ENCODE results near the gene KLHL26. TPM values are rescaled to one million over a fixed set of nuclear protein-coding genes. Genes with fewer than 3 reads are reported as not detected.

KLHL26 gene
- total and polyA plus RNA-seq, 8 donors: 4.3 to 10.4 (median 6.2) TPM

- H3K9me3 ChIP-seq: no peaks in the 10 kb centered on the region
- H3K27ac ChIP-seq: no peak overlapping the region
- intact Hi-C loops (cut with DNase I): no loop called here
- no peak for DNase-seq
- no peak for TF ChIP-seq CTCF (IDR thresholded peaks at IDR 0.05)
- peaks cover 7 to 27% of the 10 kb centered on the region in 2 donors for H3K4me1 ChIP-seq
- no peaks in the 10 kb centered on the region for H3K27me3 ChIP-seq
- ATAC-seq: no peak
- H3K4me3 ChIP-seq: peak overlapping the region in 1 of 2 donors; percentile 52
- no peaks in the 10 kb centered on the region for H3K36me3 ChIP-seq
These were observed 47.8 kb downstream of the KLHL26 start for GRCh38 chr19:18684642-18684993.

- Histone ChIP-seq H3K36me3 (no peaks in the 10 kb centered on the region), H3K27me3 (no peaks in the 10 kb centered on the region), H3K27ac (no peak overlapping the region), H3K4me3 (no peak overlapping the region), H3K9me3 (no peaks in the 10 kb centered on the region), H3K4me1 (peaks cover 7 to 27% of the 10 kb centered on the region in 2 donors)
- intact Hi-C loops (cut with DNase I): no loop called here
- ATAC-seq (no peak), DNase-seq (no peak)
- no peak for TF ChIP-seq CTCF (IDR thresholded peaks at IDR 0.05)
These were observed 48.9 kb downstream of the KLHL26 start for GRCh38 chr19:18685597-18686190.

GRCh38 chr19:18687740-18688465 is 51.1 kb downstream of the KLHL26 start:
- H3K4me1 ChIP-seq: peaks cover 3 to 23% of the 10 kb centered on the region in 2 donors
- no peaks in the 10 kb centered on the region for H3K27me3 ChIP-seq
- intact Hi-C loops (cut with DNase I): no loop called here
- no peak overlapping the region for H3K4me3 ChIP-seq
- no peaks in the 10 kb centered on the region for H3K36me3 ChIP-seq
- DNase-seq: no peak
- ATAC-seq: no peak
- H3K9me3 ChIP-seq: no peaks in the 10 kb centered on the region
- H3K27ac ChIP-seq: no peak overlapping the region
- TF ChIP-seq CTCF (IDR thresholded peaks at IDR 0.05): no peak

GRCh38 chr19:18696023-18696422 is 59.2 kb downstream of the KLHL26 start:
- TF ChIP-seq CTCF (IDR thresholded peaks at IDR 0.05): no peak
- ATAC-seq: no peak
- H3K4me1 ChIP-seq: peaks cover 8 to 16% of the 10 kb centered on the region in 2 donors

GRCh38 chr19:18697680-18698079 is 60.9 kb downstream of the KLHL26 start:
- no peaks in the 10 kb centered on the region for H3K9me3 ChIP-seq
- intact Hi-C loops (cut with DNase I): no loop called here
- no peak overlapping the region for H3K4me3 ChIP-seq
- DNase-seq (peak in 1 of 4 donors; percentile 66), ATAC-seq (peak; percentile 19)
- H3K27ac ChIP-seq: no peak overlapping the region
- no peaks in the 10 kb centered on the region for H3K36me3 ChIP-seq
- H3K4me1 ChIP-seq: peaks cover 12 to 21% of the 10 kb centered on the region in 2 donors
- TF ChIP-seq CTCF (IDR thresholded peaks at IDR 0.05): no peak
- H3K27me3 ChIP-seq: no peaks in the 10 kb centered on the region

More at GRCh38 chr19:18696023-18696422, 59.2 kb downstream of the KLHL26 start:
- H3K36me3 ChIP-seq: no peaks in the 10 kb centered on the region
- no peaks in the 10 kb centered on the region for H3K9me3 ChIP-seq
- no peak overlapping the region for H3K27ac ChIP-seq
- H3K4me3 ChIP-seq: no peak overlapping the region
- DNase-seq: no peak
- intact Hi-C loops (cut with DNase I): no loop called here
- no peaks in the 10 kb centered on the region for H3K27me3 ChIP-seq

All from left lung (tissue), 10 donors.